GM04503 (cell line): Measurements from ENCODE around the gene LIMS2.

Experiments used
- DNase-seq: peaks from one replicate; pipeline ENCODE4 v3.0.0-alpha.2; 2012; ENCODE audit warnings: low read depth

The LIMS2 gene

GRCh38 chr2:127701193-127701650 lies 25.9 kb upstream of the LIMS2 start, which contains the start of gene SFT2D3:
TSS of gene SFT2D3 (plus strand) at chr2:127701497. CDS start at chr2:127701529, 32 bp downstream.
- peak; percentile 45 for DNase-seq

DNA sequence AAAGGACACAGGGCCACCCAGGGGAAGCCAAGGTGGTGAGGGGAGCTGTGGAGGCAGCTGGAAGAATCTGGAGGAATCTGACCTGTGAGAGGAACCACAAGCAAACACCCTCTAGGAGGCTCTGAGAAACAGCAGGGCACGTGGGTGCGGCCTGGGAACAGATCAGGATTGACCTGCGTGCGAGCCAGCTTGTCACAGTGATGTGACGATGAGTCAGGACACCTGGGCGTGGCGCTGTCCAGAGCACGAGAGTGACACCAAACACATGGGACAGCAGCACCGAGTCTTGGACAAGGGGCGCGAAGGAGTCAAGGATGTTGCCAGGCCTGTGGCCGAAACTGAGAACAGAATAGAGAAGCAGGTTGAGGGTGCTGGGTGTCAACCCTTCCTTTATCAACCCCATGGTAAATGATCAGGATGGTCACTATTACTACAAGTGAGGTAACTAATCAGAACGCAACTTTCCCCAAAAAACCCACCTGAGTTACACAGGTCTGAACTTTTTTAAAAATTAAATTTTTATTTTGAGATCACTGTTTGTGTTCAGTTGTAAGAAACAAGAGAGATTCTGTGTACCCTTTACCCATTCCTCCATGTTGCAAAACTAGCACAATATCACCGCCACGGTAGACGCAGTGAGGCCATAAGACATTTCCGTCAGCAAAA lies 25.3 kb upstream of the LIMS2 start:
- no peak for DNase-seq

DNA sequence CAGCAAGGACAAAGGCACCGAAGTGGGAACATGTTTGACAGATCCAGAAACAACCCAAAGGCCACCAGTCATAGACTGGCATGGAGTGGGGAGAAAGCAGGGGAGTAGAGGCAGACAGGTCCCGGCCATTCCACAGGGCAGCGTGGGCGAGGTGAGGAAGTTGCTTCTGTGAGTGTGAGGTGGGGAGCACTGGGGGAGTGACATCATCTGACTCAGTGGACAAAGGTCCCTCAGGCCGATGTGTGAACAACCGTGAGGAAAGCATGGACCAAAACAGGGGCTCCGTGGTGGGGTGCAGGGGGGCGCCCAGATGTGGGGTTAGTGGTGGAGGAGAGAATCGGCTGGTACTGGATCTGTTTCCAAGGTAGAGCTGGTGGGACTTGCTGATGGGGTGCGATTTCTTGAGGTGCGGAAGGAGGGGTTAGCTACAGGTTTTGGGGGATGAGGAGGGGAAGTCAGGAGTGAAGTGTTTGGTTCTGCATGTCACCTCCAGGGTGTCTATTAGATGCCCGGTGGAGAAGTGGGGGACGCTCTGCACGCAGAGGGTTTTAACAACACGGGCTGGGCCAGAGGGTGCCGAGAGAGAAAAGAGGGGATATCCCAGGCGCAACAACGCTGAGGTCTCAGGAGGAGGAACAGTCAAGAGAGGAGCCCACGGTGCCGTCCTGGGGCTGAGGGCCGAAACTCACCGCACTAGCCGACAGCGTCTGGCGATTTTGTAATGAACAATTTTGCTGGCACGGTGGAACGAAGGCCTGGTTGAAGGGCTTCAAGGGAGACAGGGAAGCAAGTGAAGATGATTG lies 23.4 kb upstream of the LIMS2 start:
- no peak for DNase-seq

GRCh38 chr2:127697482-127698180 lies 22.3 kb upstream of the LIMS2 start:
- no peak for DNase-seq

- DNase-seq, result no peak
Observed at GRCh38 chr2:127695491-127696472, 20.5 kb upstream of the LIMS2 start.

GRCh38 chr2:127694986-127695385 lies 19.7 kb upstream of the LIMS2 start:
- DNase-seq, result no peak

DNA sequence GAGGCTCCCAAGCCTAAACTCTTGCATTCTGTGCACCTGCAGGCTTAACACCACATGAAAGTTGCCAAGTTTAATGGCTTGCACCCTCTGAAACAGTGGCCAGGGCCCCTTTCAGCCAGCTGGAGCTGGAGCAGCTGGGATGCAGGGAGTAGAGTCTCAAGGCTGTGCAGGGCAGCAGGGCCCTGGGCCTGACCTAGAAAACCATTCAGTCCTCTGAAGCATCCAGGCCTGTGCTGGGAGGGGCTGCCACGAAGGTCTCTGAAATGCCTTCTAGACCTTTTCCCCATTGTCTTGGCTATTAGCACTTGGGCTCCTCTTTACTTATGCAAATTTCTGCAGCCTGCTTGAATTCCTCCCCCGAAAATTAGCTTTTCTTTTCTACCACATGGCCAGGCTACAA lies 15.4 kb upstream of the LIMS2 start:
- no peak for DNase-seq

DNA sequence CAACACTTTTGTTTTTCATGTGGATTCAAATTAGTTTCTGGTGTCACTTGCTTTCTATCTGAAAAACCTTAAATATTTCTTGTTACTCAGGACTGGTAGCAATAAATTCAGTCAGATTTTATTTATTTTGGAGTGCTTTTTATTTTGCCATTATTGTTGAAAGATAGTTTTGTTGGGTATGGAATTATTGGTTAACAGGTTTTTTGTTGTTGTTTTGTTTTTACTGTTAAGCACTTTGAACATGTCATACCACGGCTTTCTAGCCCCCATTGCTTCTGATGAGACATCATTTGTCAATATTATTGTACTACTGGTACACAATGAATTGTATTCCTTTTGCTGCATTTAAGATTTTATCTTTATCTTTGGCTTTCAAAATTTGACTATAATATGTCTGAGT lies 13.1 kb upstream of the LIMS2 start:
- no peak for DNase-seq

DNA sequence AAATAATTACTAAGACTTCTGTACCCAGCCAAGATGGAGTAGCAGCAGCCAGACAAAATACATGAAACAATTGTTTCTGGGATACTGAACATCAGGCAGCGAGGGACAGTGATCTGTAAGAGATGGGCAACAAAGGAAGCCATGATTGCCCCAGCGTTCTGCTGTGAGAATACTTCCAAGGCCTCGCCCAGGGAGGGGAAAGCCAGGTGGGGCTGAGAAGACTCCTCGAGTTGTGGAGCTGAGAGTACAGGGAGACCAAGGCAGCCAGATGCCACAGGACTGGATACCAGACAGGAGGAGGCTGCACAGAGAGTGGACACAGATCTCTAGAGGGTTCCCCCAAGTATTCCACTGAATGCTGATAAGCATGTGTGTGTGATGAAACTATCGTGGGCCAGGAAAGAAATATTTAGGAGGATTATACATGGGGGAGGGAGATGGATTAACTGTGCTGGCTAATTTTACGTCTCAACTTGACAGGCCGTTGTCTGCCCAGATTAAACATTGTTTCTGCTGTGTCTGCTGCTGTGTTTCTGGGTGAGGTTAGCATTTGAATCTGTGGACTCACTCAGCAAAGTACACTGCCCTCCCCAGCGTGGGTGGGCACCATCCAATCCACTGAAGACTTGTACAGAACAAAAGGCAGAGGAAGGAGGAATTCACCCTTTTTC lies 10.2 kb upstream of the LIMS2 start:
- no peak for DNase-seq

DNA sequence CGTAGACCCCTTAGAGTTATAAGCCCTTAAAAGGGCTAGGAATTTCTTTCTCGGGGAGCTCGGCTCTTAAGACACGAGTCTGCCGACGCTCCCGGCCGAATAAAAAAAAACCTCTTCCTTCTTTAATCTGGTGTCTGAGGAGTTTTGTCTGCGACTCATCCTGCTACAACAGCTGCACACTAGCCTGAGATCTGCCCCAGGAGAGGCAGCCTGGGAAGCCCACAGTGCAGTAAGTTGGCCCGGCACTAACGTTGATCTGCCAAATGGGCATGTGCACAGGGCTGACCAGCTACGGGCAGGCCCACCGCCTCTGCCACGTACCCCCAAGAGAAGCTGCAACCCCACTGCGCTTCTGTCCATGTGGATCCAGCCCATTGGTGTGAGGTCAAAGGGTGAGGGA lies 8.4 kb upstream of the LIMS2 start:
- no peak for DNase-seq

DNA sequence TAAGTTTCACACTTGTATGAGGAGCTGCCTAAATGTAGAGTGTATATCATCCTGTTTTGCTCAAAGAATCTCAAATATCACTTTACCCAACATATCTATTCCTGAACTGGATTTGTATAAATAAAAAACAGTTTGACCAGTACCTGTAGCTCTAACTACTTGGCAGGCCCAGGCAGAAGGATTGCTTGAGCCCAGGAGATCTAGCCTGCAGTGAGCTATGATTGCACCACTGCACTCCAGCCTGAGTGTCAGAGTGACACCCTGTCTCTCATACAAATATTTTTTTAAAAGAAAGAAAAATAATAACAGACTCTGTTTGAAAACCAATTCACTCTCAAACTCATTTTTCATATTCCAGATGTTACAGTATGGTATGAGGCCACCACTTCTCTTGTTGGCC lies 7.7 kb upstream of the LIMS2 start:
- DNase-seq, result no peak

DNA sequence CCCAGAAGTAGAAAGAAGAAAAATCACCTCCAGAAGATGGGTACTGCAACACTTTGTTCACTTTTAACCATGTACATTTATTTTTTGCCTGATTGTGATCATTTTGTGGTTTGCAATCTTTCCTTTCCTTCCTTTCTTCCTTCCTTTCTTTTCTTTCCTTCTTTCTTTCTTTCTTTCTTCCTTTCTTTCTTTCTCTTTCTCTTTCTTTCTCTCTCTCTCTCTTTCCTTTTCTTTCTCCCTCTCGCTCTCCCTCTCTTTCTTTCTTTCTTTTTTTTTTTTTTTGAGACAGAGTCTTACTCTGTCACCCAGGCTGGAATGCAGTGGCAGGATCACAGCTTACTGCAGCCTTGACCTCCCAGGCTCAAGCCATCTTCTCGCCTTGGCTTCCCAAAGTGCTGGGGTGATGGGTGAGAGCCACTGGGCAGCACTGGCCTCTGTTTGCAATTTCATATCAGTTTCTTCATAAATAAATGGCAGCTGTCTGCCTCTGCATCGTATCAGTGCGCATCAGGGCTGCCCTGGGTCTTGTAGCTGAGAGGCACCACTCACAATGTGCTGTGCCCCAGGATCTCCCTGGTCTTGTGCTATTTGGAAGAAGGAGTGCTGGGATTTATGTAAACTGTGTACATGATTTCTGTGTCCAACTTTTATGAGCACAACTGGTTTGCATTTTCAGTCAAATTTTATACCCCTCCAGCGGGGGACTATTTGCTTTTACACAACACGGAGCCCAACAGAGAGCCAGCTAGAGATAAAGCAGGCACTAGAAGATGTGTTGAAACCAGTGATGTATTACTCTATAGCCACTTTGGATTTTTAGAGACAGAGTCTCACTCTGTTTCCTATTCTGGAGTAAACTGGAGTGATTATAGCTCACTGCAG lies 6.9 kb upstream of the LIMS2 start:
- DNase-seq, result no peak

DNA sequence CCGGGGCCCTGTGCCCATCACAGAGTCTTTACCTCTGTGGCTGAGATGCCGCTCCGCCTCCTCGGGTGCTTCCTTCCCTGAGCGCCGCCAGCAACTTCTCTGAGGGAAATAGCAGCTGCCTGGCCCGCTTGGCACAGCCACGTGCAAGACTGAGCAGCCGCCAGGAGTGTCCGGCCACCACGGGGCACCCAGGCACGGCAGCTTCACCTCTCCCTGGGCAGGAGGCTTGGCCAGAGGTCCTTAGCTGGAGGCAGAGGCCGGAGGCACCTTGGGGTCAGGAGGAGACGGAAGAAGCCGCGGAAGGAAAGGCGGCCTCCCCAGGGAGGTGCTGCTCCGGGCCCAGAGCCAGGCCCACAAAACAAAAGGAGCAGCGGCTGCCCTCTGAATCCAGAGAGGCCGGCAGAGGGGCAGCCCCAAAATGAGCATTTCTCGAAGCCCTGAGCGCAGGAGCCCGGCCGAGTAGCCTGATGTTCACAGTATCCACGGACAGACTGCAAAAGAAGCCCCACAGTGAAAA lies 6.0 kb upstream of the LIMS2 start:
- no peak for DNase-seq

DNA sequence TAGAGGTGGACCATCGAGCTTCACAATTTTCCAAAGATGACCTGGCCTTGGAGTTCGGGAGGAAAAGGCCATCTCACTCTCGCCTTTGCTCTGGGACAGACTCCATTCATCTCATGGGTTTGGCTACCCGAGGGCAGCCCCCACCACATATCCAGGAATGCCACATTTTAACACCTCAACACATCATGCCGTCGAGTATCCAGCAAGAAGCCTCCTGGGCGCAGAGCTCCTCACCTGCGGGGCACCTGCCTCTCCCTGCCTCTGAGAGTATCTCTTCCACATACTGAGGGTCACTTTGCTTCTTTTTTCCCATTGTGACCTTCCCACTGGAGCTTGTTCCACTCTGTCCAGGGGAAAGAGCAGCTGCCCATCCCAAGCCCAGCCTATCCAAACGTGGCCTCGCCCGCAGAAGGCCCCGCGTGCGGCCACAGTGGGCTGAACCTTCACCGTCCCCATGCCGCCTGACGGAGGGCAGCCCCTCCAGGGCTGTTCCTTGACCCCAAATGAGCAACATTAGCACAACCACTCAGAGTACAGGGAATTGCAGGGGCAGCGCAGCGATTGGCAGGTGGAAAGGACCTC lies 5.5 kb upstream of the LIMS2 start:
- DNase-seq, result no peak

DNA sequence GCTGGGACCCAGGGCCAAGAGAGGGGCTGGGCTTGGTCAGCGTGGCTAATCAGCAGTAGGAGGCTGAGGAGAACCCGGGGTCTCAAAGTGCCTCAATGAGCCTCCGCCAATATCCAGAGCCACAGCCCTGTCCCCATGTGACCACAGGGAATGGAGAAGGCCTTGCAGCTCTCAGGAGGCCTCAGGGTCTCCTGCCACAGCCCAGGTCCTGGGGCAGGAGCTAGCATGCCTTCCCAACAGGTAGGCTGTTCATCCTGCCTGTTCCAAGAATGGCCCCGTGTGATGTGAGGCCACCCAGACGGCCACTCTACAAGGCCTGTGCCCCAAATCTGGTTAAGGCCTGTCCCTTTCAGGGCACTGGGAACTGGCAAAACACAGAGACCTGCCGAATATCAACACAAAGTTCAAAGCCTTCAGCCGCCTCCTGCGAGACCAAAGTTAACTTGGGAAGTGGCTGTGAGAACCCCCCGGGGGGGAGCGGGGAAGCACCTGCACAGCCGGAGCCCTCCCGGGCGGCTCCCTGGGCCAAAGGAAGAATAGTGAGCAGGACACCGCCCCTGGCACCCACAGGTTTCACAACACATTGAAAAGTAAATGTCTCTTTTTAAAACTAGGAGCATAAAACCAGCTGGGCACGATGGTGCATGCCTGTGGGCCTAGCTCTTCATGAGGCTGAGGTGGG lies 4.5 kb upstream of the LIMS2 start:
- DNase-seq, result no peak

GRCh38 chr2:127678991-127679390 lies 3.7 kb upstream of the LIMS2 start:
- no peak for DNase-seq

DNA sequence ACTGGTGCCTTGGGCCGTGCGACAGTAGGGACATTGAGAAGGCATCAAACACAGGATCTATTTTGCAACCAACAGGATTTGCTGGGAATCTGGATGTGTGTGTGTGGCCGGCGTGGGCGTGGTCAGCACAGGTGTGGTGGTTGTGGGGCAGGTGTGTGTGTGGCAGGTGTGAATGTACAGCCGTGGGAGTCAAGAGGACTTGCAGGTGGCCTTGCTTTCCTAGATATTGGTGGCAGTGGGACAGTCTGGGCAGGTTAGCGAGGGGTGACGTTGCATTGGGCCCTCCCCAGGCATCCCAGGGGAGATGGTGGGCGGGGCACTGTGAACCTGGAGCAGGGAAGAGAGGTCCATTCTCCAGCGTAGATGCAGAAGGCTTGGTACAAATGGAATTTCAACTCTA lies 3.2 kb upstream of the LIMS2 start:
- no peak for DNase-seq

DNA sequence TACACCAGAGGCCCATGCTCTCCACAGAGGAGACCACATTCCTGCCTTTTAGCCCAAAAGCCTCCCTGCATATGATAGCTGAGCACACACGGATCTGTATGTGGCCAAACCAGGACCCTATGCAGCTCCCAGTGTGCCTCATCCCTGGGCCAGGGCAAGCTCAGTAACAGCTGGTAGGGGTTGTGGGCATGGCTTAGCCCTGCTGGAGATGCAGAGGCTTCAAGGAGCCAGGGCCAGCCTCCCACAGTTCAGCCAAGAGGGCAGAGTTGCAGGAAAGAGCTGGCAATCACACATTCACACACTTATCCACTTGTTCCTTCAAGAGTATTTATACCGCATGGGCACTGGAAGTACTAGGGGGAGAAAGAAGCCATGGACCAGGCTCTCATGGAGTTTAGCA lies 1.6 kb upstream of the LIMS2 start:
- DNase-seq, result no peak
